ENCODE results near the gene MYO7B. TPM values are rescaled to one million over a fixed set of nuclear protein-coding genes. Genes with fewer than 3 reads are reported as not detected.

The MYO7B gene
- total RNA-seq, 1 experiment from 2014 or later = not detected

DNA sequence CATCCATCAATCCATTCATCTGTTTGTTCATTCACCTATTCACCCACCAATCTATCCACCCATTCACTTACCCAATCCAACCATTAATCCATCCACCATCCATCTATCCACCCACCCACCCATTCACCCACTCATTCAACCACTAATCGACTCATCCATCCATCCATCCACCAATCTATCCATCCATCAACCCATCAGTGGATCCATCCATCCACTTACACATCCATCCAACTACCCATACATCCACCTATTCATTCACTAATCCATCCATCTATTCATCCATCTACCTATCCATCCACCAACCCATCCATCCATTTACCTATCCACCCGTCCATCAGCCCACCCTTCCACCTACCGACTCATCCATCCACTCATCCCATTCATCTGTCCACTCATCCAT is 11.3 kb downstream of the MYO7B start:
- DNase-seq (ENCODE audit: extremely low read depth, low read depth) = no peak

DNA sequence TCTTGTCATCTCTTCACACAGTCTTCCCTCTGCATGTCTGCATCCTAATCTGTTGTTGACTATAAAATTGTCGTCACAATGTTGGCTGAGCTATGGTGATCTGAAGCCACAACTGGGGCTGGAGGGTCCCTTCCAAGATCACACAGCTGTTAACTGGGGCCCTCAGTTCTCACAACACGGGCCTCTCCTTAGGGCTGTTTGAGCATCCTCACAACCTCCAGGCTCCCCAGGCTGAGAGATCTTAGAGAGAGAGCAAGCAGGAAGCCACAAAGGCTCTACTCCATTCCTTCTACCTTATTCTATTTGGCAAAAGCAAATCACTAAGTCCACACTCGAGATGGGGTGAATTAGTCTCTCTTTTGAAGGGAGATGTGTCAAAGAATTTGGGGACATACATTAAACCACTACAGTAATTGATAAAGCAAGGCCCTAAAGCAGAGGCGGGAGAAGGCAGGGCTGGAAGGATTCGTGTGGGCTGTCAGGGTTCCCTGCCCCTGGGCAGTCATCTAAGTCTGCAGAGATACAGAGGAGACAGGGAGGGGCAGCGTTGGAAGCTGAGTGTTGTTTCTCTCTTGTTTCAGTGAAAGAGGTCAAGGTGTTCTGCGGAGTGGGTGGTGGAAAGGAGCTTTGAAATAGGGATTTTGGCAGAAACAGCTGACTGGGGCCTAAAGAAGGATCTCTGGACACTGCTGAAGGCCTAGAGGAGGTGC is 15.9 kb downstream of the MYO7B start:
- DNase-seq (ENCODE audit: extremely low read depth, low read depth) = no peak

DNA sequence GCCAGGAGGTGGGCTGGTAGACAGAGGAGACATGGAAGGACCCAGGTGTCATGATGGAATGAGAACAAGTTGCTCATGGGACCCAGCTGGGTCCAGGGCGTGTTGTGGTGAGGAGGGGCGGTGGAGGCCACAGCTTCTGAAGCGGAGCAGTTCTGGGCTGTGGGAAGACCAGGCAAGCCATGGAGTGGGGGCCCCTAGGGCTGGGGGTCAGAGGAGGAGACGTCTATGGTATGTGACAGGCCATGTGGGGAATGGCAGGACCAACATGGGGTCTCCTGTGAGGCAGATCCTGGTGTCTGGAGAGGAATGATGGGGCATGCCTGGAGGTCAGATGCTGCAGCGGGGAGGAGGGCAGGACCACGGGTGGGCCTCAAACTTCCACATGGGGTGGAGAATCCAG is 16.9 kb downstream of the MYO7B start:
- DNase-seq (ENCODE audit: extremely low read depth, low read depth) = no peak

DNA sequence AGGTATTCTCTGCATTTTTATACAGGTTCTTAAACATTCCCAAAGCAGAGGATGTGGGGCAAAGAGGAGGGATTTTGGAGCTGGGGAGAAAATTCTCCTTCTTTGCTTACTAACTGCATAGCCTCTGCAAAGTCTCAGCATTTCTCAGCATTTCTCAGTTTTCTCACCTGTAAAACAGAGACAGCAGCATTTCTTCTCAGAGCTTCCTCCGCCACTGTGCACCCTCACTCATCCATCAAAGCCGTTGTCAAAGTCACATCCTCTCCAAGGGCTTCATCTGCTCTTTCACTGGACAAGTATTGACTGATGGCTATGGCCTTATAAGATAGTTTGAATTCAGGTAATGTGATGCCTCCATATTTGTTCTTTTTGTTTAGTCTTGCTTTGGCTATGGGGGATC is 17.4 kb downstream of the MYO7B start:
- no peak for DNase-seq (ENCODE audit: extremely low read depth, low read depth)

DNA sequence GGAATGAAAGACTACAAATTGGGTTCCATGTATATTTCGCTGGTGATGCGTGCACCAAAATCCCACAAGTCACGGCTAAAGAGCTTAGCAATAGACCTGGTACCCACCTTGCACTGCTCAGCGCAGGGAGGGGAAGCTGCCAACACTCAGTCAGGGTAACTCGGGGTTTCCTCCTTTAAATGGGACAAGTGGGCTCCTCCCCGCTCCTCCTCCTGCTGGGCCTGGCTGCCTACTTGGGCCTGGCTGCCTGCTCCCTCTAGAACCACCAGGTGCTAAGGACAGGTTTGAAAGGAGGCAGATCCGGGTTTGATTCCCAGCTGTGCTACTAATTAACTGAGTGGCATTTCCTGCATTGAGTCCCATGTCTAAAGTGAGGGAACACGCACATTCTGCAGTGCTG is 23.4 kb downstream of the MYO7B start:
- no peak for DNase-seq (ENCODE audit: extremely low read depth, low read depth)

DNA sequence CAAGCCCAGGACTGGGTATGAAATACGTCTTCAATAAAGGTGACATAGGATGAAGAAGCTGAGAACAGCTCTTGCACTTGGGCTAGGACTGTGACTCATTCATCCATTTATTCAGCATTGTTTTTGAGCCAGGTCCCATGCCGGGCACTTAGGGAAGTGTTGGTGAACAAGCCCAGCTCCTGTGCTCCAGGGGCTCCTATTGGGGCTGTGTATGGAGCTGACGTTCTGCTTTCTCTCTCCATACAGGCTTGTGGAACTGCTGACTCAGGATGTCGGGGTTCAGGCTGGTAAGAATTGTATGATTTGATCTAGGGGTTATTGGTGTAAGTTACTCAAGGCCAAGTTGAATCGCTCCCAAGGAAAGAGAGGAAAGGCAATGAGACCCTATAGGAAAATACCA is 24.0 kb downstream of the MYO7B start:
- DNase-seq (ENCODE audit: extremely low read depth, low read depth) = no peak

DNA sequence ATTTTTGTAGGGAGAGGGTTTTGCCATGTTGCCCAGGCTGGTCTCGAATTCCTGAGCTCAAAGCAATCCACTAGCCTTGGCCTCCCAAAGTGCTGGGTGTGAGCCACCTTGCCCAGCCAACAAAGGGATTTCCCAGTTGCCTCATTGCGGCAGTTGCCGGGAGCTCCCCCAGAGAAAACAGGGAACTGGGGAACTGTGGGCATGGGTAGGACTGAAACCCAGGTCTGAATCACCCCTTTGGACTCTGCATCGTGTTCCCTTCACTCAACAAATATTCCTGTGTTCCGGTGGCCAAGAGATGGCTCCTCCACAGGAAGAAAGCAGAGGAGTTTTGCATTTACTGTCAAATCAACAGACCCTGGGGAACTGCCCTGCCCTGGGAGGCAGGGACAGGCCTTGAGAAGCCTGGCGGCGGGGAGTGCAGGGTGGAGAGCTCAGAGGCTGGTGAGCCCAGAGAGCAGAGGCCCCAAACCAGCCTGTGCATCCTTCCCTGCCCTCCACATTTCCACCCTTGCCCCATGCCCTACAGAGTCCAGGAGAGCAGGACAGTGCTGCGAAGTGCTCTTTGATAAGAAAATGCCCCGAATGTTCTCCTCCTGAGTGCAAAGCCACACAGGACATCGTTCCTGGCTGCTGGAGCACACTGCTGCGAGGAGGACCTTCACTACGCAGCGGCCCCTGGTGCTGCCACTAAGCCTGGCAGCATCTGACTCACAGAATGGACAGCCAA is 24.9 kb downstream of the MYO7B start:
- DNase-seq (ENCODE audit: extremely low read depth, low read depth) = no peak

DNA sequence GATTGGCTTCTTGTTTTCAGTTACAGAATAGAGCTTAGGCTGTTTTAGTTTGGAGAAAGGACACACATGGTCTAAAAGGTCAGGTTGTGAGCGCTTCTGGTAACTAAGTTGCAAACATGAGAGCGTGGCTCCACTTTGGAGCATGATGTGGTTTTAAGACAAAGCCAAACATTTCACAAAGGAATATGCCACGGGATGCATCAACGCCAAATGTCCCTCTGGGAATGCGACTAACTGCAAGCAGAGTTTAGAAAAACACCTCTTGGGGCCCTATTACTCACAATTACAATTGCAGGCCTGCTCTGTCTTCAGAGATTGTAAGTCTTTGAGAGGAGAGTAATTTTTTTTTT is 25.4 kb downstream of the MYO7B start:
- DNase-seq (ENCODE audit: extremely low read depth, low read depth) = no peak

DNA sequence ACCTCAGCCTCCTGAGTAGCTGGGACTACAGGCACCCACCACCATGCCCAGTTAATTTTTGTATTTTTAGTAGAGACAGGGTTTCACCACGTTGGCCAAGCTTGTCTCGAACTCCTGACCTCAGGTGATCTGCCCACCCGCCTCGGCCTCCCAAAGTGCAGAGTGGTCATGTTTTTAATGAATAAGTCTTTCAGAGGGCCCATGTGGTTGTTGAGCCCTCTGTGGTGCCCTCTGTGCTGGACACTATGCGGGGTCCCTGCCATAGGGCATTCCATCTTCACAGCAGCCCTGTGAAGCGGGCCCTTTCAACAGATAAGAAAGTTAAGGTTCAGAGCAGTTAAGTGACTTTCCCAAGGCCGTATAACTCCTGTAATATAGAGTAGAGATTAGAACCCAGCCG is 25.9 kb downstream of the MYO7B start:
- no peak for DNase-seq (ENCODE audit: extremely low read depth, low read depth)

DNA sequence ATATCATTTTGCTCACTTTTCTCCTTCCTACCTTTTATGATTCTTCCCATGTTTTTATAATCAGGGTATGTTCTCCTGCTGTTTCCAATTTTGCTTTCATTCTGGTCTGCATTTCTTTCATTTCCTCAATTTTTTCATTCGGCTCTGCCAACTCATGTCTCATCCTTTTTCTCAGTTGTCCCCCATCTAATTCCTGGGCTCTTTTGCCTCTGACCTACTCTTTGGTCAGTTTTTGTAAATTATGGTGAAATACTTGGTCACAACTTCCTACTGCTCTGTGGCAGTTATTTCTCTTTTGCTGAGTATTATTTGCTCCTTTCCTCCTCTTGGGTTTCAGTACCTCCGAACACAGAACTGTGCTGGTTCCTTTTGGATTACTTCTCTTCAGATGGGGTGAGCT is 27.5 kb downstream of the MYO7B start:
- no peak for DNase-seq (ENCODE audit: extremely low read depth, low read depth)

DNA sequence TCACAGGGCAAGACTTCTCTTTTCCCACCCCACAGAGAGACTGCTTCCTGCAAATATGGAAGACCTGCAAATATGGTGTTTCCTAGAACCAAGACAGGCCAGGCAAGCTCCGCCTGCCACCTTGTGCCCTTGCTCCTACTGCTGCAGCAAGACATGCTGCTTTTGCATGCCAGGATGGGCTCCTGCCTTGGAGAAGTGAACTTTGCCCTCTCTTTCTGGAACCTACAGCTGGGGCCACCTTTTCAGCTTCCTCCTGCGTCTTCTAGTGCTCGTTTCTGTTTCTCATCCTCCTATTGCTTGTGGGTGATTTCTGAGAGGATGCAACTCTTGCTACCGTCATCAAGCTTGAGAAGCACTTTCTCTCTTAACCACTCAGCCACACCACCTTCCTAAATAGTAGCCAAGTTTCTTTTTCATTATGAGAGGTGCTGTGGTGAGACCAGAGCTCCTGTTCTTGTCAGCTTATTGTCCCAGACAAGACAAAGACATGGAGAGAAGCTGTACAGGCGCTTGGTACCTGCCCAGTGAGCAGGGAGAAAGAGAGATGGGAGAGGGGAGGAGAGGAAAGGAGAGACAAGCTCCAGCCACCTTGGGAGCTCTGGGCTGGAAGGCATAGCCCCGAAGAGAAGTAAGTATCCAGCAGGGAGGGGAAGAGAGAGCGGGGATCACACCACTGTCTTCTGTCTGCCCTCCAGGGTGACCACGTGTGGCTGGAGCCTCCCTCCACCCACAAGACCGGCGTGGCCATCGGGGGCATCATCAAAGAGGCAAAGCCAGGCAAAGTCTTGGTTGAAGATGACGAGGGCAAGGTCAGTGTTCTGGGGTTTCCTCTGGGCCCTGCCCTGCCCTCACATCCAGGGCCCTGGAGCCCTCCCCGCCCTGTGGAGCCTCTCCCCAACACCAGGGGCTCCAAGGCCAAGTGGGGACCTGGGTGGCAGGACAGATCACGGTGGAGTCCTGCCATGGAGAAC is 28.3 kb downstream of the MYO7B start:
- DNase-seq (ENCODE audit: extremely low read depth, low read depth) = no peak

DNA sequence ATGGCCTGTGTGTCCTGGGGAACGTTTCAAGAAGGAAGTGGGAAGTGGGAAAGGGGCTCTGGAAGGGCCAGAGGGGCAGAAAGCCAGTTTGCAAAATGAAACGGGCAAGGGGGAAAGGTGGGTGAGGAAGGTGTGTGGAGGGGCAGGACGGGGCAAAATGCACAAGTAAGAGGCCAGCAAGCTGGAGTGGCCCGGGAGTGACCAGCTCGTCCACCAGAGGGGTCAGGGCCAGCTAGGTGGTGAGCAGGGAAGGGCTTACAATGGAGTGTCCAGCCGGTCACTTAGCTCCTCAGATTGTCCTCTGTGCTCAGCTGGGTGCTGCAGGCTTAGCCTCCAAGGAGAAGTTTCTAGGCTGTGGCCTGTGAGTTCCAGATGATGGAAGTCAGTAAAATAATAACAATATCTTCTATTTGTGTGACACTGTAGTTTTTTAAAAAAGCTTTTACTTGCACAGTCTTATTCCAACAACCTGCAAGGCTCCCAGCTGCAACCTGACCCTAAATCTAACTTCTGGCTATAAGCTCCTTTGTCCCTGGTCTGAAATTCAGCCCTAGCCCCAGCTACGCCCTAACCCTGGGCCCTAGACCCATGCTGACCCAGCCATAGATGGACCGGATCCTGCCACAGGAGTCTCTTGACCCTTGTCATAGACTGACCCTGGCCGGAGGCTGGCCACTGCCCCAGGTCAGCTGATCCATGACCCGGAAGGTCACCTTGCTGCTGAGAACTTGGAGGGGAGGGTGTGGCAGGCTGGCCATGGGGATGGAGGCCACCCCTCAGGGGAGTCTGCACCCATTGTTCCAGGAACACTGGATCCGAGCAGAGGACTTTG is 29.2 kb downstream of the MYO7B start:
- DNase-seq (ENCODE audit: extremely low read depth, low read depth) = no peak

DNA sequence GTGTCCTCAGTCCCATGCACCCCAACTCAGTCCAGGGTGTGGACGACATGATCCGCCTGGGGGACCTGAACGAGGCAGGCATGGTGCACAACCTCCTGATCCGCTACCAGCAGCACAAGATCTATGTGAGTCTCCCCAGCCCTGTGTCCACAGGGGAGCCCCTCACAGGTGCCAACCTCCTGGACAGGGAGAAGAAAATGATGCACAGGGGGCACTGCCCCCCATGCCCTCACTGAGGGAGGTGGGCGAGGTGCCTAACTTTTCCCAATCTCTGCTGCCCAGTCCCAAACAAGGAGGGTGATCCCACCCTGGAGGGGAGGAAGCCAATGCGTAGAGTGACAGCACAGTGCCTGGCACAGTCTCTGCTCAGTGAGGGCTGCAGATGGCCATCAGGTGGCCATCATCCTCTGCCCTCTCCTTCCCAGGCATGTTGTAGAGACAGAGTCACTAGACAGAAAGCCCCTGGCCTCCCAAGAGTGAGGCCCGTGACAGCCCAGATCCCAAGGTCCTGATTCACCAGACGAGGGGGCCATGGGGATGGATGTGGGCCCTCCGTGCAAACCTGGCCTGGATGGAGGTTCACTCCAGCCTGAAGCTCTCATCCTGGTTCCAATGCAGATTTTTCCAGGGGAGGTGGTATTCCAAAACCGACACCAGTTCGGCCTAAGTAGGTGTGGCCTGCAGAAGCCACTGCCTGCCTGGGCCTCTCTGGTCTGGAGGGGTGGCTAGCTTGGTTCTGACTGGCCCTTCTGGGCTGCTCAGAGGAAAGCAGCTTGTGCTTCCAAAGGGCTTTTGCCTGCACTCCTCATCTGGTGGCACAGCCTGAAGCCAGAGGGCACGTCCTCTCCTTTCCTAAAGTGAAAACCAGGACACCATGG is 30.0 kb downstream of the MYO7B start:
- DNase-seq (ENCODE audit: extremely low read depth, low read depth) = no peak

DNA sequence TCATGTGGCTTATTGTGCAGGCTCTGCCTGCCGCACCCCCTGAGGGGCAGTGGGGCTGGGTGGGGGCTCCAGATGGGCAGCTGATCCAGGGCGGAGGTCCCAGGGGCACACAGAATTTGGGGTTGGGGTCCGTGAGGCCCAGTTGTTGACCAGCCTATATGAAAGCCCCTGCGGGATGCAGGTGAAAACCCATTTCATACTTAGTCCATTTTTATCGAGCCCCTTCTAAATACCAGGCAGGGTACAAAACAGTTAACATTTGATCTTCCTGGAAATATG is 30.6 kb downstream of the MYO7B start:
- no peak for DNase-seq (ENCODE audit: extremely low read depth, low read depth)

DNA sequence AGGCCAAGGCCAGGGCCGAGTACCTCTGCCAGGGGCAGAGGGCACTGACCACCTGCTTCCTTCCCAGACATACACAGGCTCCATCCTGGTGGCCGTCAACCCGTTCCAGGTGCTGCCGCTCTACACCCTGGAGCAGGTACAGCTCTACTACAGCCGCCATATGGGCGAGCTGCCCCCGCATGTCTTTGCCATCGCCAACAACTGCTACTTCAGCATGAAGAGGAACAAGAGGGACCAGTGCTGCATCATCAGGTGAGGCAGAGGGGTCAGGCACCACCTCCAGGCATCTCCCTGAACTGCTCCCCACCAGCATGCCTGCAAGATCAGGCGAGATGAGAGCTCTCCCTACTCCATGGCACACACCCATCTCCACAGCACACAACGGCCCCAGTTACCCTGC is 31.1 kb downstream of the MYO7B start:
- DNase-seq (ENCODE audit: extremely low read depth, low read depth) = no peak

DNA sequence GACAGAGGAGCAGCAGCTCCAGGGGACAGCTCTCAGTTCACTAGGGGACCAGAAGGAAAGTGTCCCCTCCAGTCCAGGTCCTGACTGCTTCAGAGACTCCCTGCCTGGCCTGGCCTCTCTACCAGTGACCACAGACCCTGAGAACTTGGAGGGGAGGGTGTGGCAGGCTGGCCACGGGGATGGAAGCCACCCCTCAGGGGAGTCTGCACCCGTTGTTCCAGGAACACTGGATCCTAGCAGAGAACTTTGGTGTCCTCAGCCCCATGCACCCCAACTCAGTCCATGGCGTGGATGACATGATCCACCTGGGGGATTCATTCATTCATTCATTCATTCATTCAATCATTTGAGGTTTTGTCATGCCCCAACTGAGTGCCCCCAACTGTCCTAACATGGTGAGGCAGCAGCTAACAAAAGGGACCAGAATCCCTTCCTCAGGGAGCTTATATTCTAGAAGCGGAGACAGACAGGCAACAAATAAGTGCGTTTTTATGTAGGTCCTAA is 31.9 kb downstream of the MYO7B start:
- DNase-seq (ENCODE audit: extremely low read depth, low read depth) = no peak

DNA sequence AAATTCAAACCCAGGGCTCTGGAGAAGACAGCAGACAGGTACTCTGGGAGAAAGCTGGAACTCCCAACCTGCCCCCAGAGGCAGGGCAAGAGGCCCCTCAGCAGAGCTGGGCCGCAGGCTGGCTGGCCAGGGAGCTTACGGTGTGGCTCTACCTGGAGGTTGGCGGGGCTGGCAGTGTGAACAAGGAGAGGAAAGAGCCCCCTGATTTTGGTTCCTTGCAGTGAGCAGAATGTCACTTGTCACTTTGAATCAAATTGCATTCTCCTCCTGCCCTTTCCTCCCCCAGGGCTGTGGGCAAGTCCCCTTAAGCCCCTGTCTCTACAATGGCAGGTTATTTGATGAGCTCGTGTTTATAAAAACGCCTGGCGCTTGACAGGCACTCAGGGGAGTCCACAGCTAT is 32.6 kb downstream of the MYO7B start:
- DNase-seq (ENCODE audit: extremely low read depth, low read depth) = no peak

DNA sequence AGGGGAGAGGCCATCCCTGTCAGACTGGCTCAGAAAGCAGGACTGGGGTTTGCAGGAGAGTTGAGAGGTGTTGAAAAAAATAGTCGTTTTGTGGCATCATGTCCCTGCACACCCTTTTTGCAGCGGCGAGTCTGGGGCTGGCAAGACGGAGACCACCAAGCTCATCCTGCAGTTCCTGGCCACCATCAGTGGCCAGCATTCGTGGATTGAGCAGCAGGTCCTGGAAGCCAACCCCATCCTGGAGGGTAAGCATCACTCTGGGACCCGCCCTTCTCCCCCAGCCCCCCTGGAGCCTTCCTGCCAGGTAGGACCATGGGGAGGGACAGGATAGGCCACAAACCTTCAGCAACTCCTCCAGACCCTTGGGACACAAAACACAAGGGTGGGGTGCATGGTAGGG is 34.2 kb downstream of the MYO7B start:
- DNase-seq (ENCODE audit: extremely low read depth, low read depth) = no peak
